ENCODE results near the gene CFAP74.

DNA sequence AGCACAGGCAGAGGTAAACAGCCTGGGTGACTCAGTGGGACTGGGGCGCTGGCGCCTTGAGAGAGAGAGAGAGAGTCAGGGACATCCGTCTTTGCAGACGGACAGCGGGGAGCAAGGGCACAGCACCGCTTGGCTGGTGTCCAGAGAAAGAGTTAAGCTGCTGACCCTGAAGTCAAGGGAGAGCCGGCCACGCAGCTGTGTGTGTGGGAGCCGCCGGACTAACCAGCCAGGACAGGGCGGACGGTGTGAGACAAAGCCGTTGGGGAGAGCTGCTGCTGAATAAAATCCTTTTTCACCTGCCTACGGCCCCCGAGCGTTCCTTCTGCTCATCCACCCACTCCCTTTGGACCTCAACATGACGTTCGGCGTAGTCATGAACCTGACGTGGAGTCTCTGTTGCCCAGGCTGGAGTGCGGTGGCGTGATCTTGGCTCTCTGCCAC is 14.5 kb downstream of the CFAP74 start:
- no peak for TF ChIP-seq CTCF (conservative IDR thresholded peaks at IDR 0.05; ENCODE audit: low read length)
- no peak for TF ChIP-seq EZH2phosphoT487 (IDR thresholded peaks at IDR 0.05; ENCODE audit: borderline replicate concordance)
